Right forelimb (tissue), 1 donor: ENCODE measurements around the gene S100A14.
"Not testable (repeated sequence)": the region's sequence is repeated elsewhere in the genome, so short reads cannot be mapped to it uniquely, and the experiment has no call there.

Source experiments
- DNase-seq: peaks from one replicate; pipeline ENCODE4 v3.0.0-alpha.2; 2018

S100A14 gene

DNA sequence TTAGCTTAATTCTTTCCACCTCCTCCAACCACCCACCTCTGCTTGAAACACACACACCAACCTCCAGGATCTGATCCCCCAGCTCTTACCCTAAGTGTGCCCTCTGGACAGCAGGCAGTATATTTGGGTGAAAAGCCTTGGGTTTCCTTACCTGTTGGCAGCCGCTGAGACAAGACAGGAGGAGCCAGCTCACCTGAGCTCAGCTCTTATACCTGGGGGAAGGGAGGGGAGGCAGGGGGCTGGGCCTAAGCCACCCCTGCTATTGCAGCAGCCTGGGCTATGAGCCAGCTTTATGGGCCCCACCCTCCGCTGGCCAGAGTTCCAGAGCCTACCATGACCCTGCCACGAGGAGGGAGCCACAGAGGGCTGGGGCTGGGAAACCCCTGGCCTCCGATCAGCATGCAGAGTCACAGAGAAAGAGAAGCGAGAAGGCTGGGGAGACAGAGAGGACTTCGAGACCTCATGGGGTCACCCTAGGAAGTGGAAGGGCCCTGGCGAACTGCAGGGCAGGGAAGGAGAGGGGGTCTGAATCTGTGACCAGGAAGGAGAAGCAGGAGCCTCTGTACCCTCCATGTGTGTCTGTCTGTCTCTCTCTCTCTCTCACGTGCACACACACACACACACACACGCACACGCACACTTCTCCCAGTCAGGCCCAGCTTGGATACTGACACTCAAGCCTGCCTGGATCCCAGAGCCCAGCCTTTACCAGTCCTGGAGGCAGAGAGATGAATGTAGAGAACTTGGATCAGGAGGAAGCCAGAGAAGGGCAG, at the start of gene S100A14:
Gene S100A14 (minus strand): TSS at position 182 of the 773 bp plus-strand sequence. CDS start 467 bp downstream, outside the sequence.
- DNase-seq: no peak

DNA sequence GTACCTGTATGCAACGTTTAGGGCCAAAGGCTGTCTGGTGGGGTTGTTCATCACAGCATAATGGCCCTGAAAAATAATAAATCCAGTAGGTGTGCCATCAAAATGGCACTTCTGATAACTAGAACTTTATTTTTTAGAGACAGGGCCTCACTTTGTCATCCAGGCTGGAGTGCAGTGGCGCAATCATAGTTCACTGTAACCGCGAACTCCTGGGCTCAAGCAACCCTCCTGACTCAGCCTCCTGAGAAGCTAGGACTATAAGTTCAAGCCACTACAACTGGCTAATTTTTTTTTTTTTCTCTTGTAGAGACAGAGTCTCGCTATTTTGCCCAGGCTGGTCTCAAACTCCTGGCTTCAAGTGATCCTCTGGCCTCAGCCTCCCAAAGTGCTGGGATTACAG, 47.1 kb upstream of the S100A14 start:
- DNase-seq: no peak

DNA sequence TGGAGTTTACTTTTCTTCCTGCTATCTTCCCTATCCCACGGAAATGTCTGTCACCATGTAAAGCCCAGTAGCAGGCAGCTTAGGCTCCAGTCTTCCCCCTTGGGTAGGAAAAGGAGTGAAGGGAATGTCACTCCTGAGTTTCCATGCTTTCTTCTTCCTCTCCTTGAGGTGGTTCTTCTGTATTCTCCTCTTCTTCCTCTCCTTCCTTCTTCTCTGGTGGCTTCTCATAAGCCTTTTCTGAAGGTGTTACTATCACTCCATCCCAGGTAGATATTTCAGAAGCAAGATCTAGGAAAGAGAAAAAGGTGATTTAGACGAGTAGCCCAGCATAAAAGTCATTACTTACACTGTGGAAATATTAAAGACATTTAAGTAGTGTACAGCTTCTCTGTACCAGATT, 46.1 kb upstream of the S100A14 start:
- no peak for DNase-seq

DNA sequence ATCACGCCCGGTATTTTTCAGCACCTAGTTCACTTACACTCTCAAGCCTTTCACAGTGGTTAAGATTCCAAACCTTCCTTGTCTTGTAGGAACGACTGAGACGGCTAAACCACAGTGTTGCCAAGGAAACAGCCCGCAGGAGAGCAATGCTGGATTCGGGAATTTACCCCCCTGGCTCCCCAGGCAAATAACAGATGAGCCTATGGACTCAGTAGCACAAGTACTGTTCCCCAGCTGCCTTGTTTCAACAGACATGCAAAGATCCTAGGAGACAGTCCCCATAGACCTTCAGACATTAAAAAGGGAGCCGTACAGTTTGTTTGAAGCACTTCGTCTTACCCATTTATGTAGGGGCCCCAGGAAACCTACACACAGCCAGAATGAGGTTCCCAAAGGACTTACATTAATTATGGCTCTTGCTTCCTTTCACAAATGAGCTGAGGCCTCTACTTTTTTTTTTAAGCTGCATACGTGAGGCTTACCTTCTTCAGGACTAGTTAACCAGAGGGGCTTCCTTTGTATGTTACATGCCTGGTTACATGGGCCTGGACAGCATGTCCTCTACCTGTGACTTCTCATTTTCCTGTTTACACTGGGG, 45.1 kb upstream of the S100A14 start:
- no peak for DNase-seq

DNA sequence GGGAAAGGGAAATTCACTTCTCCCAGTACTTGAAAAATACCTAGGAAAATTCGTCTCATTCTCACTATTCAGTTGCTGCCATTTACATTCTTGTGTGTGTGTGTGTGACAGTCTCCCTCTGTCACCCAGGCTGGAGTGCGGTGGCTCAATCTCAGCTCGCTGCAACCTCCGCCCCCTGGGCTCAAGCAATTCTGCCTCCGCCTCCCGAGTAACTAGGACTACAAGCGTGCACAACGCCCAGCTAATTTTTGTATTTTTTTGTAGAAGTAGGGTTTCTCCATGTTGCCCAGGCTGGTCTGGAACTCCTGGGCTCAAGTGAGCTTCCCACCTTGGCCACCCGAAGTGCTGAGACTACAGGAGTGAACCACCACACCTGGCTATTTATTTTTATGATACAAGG, 43.5 kb upstream of the S100A14 start:
- DNase-seq: no peak

DNA sequence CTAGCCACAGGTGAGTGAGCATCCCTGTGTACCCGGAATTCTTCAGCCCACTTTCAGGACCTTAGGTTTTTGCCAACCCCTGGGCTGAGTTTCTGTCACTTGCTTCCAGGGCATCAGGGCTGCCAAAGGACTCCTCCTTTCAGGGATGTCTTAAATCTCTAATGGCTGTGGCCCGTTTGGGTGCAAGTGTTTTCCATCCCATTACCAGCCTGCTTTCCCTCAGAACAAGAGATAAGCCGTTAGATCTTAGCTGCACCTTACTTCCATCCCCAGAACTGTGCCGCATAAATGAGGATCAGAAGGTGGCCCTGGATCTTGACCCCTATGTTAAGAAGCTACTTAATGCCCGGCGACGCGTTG, 43.0 kb upstream of the S100A14 start:
- no peak for DNase-seq

DNA sequence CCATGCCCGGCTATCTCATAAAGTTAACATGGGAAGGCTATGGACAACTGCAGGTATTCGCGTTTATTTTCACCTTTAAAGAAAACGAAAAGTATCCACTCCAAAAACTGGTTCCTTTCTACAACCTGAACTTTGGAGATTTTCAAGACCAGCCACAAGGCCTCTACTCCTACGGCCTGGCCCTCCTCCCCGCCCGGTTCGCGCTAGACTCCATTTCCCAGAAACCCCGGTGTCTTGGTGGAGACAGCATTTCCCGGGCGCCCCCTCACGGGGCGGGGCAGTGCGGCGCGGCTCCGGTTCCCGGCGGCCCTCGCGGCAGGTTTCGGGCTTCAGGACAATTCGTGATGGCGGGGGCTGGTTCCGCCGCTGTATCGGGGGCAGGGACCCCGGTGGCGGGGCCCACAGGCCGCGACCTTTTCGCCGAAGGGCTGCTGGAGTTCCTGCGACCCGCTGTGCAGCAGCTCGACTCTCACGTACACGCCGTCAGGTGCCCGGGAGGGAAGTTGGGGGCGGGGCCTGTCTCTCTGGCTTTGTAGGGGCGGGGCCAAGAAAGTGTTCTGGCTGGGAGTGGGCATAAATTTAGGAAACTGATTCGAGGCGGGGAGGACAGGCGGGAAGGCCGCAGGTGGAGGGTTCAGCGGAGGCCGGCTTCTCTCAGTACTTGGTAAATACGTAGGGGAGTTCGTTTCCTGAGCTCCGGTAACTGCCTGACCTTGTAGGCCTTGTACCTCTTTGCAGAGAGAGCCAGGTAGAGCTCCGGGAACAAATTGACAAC, 42.5 kb upstream of the S100A14 start, which contains the start of gene SNAPIN:
Gene SNAPIN (plus strand): TSS at position 304 of the 775 bp plus-strand sequence. CDS start 41 bp downstream, at position 345.
- DNase-seq: peak; percentile 95

DNA sequence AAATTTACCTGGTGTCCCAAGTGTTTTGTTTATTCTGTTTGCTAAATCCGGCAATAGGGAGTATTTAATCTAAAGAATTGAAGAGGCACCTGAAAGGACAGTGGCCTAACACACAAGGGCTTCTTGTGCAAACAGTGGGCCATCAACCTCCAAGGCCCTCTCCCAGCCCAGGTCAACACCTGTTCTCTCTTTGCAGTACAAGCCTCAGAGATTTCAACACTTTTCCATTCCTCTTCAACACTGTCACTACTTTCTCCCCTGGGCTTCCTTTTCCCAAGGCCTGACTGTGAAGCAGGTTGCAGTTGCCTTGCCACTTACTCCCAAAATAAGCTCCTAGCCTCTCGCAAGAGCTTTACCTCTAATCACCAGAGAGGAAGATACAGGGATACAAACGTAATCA, 39.2 kb upstream of the S100A14 start:
- no peak for DNase-seq

DNA sequence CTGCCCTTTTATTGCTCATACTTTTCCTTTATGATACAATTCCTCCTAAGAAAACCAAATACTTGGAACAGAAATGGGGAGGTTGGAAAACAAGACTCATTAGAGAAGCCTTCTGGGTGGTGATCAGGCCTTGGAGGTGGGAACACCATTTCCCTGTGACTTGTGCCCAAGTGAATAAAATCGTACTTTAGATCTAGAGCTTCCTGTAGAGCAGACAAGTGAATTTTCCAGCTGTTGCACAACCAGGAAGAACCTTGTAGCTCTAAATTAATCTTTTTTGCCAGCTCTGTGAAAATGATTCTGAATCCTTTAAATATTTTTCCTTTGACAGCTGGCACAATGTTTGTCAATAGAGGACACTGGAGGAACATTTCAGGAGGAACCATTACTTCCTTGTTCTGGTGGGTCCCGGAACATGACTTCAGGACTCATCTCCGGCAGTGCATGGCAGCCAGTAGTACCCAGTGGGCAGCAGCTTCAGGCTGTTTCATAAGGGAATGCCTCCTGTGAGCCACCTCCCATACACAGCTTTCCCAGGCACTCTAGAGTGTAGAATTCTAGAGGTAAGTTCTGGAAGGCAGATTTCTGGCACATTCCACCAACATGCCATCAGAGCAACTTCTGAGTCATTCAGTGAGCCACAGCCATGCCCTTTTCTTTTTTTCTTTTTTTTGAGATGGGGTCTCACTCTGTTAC, 36.8 kb upstream of the S100A14 start:
- DNase-seq: no peak

DNA sequence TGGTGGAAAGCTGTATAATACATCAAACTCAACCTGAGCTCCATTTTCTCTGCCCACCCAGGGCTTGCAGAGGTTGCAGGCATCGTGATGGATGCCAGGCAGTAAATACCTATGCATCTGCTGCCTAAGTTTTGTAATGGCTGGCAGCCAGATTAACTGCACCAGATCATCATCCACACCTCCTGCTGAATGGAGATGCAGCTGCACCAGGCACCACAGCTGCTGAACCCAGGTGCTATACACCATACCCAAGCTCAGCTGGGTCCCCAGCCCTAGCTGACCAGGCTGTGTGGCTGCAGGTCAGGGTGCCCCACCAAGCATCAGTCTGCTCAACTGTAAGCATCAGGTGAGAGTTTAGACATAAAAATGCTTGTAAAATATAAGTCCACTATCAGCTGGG, 35.6 kb upstream of the S100A14 start:
- DNase-seq: no peak

DNA sequence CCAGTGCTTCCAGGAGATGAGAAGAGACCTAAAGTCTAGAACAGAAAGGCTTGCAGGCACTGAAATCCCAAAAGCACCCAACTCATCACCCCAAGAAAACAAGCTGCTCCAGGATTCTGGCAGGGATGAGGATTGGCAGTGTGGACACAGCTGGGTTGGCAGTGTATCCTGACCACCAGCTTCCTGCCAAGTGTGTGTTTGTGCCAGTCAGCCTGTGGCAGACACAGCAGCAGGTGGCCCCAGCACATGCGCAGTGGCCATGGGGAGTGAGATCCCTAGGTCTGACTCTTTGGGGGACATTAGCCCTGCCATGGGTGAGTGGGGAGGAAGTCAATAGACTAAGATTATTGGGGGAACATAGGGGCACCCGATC, 33.7 kb upstream of the S100A14 start:
- peak; percentile 63 for DNase-seq

DNA sequence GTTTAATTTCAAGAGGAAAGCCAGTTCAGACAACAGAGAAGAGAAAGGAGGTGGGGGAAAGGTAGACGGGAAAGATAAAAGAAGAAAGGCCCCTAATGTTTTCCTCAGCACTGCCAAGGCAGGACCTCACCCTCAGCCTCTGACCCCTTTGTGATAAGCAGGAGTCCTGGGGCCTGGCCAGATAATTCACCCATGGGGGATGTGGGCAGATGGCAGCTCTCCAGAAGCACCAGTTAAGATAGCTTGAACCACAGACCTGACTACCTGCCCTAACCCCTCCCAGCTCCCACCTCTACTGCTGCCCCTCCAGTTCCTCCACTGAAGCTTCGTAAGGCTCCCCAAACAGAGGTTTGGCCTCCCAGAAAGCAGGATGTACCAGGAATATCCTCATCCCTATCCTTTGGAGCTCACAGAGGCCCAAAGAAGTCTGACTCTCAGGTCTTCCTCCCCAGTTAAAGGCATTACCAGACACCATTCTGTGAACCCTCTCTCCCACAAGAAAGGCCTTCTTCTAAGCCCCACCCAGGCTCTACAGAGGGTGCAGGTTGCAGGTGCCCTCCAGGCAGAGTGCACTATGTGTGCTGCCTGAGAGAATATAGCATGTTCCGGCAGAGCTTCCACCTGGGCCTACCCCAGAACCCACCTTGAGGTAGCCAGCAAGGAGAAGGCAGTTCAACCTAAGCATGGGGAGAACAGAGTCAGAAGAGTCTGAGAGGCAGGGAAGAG, 33.2 kb upstream of the S100A14 start:
- no peak for DNase-seq

DNA sequence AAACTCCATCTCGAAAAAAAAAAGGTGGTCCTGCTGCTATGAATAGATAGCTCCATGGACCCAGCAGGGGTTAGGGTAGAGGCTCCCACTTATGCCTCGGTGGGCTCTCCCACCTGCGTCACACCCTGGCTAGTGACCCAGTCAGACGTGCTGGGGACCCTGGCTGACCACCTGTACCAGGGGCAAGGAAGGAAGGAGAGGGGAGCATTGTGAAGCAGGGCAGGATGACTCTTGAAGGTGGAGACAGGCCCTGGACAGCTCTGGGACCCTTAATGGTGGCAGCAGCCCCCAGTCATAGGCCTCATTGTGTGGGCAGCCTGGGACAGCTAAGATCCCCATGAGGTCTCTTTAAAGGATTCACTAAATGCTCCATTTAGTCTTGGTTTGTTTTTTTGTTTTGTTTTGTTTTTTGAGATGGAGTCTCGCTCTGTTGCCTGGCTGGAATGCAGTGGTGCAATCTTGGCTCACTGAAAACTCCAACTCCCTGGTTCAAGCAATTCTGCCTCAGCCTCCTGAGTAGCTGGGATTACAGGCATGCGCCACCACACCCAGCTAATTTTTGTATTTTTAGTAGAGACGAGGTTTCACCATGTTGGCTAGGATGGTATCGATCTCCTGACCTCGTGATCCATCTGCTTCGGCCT, 32.0 kb upstream of the S100A14 start:
- no peak for DNase-seq

DNA sequence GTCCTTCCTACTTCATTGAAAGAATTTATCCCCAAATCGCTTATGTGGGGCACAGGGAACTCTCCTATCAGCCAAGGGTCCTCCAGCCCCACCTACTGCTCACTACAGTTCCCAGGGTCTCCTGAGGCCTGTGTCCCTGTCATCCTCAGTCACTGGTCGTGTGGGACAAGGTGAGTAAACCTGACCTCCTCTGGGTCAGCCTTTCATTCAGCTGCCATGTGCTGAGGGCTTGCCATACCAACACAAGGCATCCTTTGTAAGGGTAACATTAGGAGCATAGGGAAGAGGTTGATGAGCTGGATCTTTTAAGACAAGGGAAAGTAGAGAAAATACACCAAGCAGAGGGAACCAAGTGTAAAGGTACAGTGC, 31.2 kb upstream of the S100A14 start:
- no peak for DNase-seq

DNA sequence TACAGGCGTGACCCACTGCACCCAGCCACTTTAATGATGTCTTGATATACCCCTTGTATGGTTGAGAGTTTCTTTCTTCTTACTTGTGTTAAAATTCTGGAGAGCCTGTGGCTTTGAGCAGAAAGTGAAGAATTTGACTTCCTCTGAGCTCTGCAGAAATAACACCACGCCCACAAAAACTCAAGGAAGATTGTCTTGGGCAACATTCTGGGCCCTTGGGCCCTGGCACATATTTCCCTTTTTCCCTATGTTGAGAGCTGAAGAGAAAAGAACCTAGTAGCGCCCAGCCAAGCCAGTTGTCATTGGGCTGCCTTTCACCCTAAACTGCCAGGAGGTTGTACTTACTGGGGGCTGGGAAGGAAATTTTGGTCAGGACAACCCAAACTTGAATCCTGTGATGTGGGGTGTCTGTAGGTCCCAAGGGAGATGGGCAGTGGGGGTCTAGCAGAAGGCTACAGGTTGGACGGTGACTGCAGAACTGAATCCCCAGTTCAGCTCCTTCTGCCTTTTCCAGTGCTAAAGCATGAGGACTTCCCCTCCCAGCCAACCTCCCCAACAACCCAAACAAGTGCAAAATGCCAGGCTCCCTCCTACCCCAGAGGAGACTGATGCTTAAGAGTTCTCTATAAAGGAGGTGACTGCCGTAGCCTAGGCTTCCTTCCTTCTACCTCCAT, 30.7 kb upstream of the S100A14 start:
- no peak for DNase-seq

DNA sequence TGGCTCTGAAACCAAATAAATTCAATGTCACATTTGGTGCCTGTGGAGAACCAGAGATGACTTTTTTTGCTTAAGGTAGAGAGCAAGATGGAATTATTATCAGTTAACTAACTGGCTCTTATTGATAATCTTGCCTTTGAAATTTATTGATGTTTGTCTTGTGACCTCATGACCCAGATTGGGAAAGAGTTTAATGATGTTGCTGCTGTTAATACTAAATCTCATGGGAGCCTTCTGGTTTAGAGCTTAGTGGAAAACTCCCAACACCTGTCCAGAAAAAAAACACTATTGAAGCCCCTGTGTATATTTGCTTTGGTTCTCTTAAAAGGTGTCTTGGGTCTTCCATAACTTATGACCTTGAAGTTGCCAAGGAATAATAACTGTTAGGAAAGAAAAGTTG, 27.7 kb upstream of the S100A14 start:
- no peak for DNase-seq

DNA sequence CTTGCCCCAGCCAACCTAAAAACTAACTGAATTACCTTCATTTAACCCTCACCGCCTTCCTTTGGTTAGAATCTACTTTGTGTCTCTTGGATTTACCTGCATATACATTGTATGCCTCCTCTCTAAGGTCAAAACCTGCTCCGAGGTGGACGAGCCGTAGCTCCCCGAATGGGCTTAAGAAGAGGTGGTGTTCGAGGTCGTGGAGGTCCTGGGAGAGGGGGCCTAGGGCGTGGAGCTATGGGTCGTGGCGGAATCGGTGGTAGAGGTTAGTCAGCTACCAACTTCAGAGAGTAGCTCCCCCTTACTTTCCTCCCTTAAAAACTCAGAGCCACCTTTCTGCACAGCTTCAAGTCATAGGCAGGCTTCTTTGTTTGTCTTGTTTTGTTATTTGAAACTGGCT, 27.0 kb upstream of the S100A14 start:
- DNase-seq: no peak

DNA sequence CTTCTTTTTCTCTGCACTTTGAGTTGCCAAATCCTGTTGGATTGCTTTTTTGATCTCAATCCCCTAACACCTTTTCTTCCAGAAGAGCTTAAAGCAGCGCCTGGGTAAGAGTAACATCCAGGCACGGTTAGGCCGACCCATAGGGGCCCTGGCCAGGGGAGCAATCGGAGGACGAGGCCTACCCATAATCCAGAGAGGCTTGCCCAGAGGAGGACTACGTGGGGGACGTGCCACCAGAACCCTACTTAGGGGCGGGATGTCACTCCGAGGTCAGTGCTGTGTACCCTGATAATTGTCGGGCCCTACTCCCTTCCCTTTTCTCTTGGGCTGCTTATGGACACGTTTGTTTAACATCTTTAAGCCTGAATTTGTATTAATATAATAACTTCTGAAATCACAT, 26.0 kb upstream of the S100A14 start:
- DNase-seq: no peak

DNA sequence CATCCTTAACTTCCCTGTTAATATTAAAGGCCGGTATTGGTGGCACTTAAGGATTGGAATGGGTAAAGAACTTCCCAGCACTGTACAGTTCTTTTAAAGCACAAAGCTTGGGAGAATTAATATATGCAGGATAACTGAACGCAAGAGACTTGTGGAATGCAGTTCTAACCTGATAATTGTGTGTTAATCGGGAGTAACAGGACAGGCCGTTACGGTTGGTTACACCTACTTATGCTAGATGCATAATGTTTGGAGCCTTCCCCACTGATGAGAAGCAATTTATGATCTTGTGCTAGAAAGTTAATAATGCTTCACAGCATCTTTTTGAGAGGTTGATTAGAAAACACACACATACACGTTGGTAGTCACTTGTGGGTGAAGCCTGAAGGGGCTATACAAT, 24.7 kb upstream of the S100A14 start:
- no peak for DNase-seq

DNA sequence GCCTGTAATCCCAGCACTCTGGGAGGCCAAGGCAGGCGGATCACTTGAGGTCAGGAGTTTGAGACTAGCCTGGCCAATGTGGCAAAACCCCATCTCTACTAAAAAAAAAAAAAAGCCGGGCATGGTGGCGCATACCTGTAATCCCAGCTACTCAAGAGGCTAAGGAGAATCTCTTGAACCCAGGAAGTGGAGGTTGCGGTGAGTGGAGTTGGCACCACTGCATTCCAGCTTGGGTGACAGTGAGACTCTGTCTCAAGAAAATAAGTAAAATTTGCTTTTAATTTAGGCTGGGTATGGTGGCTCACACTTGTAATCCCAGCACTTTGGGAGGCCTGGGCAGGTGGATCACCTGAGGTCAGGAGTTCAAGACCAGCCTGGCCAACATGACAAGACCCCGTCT, 24.1 kb upstream of the S100A14 start:
- DNase-seq: not testable (repeated sequence)

DNA sequence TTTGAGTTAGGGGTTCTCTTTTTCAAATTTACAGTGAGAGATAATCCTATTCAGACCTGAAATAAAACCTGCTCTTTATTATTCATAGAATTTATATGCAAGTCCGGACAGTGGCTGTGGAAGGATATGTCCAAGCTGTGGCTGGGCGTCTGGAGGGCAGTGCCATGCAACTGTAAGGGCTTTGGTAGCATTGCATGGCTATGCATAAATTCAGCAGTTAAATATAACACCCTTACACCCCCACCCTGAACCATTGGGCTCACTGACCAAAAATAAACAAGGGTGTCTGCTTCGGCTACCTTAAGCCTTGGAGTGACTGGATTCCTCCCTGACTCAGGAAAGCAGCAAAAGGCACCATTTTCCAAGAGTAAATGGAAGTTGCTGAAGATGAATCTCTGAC, 23.2 kb upstream of the S100A14 start:
- no peak for DNase-seq

DNA sequence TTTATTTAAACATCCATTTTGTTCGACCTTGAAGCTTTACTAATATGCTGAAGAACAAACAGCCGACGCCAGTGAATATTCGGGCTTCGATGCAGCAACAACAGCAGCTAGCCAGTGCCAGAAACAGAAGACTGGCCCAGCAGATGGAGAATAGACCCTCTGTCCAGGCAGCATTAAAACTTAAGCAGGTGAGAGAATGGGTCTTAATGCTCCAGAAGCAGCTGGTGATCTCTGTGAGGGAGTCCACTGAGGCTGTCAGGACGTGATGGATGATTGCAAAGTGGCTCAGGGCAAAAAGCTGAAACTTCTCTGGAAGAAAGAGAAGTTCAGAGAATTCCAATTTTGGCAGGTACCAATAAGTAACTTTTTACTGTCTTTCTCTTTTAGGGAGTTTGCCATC, 22.1 kb upstream of the S100A14 start:
- no peak for DNase-seq
